Heart right ventricle (tissue), 16 donors: ENCODE data around the gene FBXO33. TPM values are rescaled to one million over a fixed set of nuclear protein-coding genes. Genes with fewer than 3 reads are reported as not detected.

Experiments
- ATAC-seq, 8 donors: fragments of 200-7000 bp; cut with Tn5 transposase; one replicate each; pipeline ENCODE4 v1.9.1; 2020; ENCODE audit warnings: mild to moderate bottlenecking in 8 of 8, moderate library complexity in 8 of 8, moderate number of reproducible peaks in 1 of 8
- DNase-seq, 2 donors: peaks; one replicate each; pipeline ENCODE4 v3.0.0-alpha.2; 2020
- H3K27ac ChIP-seq, 10 donors: fragments of 200-600 bp; sonication (generic) in 2 of 10; one replicate each; pipeline versions ENCODE4 v1.5.0 to v1.8.0; 2020 to 2022; ENCODE audit warnings: mild to moderate bottlenecking in 3 of 10
- H3K27me3 ChIP-seq, 7 donors: fragments of 200-600 bp; one replicate each; pipeline ENCODE4 v1.8.0; 2021 to 2022; ENCODE audit warnings: mild to moderate bottlenecking in 2 of 7
- H3K36me3 ChIP-seq, 9 donors: fragments of 200-600 bp; sonication (generic) in 1 of 9; one replicate each; pipeline versions ENCODE4 v1.5.0 to v1.8.0; 2020 to 2022; ENCODE audit warnings: mild to moderate bottlenecking in 2 of 9
- H3K4me1 ChIP-seq, 9 donors: fragments of 200-600 bp; sonication (generic) in 1 of 9; one replicate each; pipeline versions ENCODE4 v1.5.0 to v1.8.0; 2020 to 2022; ENCODE audit warnings: mild to moderate bottlenecking in 4 of 9
- H3K4me3 ChIP-seq, 10 donors: fragments of 200-600 bp; sonication (generic) in 2 of 10; one replicate each; pipeline versions ENCODE4 v1.5.0 to v1.8.0; 2020 to 2022; ENCODE audit warnings: mild to moderate bottlenecking in 7 of 10, moderate library complexity in 2 of 10
- H3K9me3 ChIP-seq, 11 donors: fragments of 200-600 bp in 10 of 11; sonication (generic) in 2 of 11; one replicate each; pipeline versions ENCODE4 v1.5.0 to v1.8.0; 2013 to 2022; ENCODE audit warnings: mild to moderate bottlenecking in 2 of 11, control low read depth in 1 of 11, moderate library complexity in 1 of 11
- WGBS, 2 donors: extraction: QIAGEN DNeasy Blood & Tissue Kit; methylation state at CpG; one replicate each; pipeline ENCODE4 v1.1.7; 2013; ENCODE audit warnings: inconsistent platforms in 1 of 2; 5-methylcytosine and 5-hydroxymethylcytosine counted together
- intact Hi-C, 10 donors: fragments of 100-400 bp; cut with DNase I; formaldehyde crosslinking; loops; one replicate each; pipeline versions ENCODE4 v1.11.1 to v1.14.2; 2022
- polyA plus RNA-seq, 2 donors: library from polyadenylated mRNA; stranded (reverse); fragments of 200-250 nt; gene quantifications; one replicate each; pipeline ENCODE4 v1.2.3, GENCODE V29; 2013
- total RNA-seq, 10 donors: library from RNA; stranded (reverse); fragmentation: NEBNext Ultra II Directional in 3 of 10; extraction: Animal tissue kit (Norgen Biotek cat#: 25700) in 3 of 10; gene quantifications; one replicate each; pipeline versions ENCODE4 v1.2.1 to v1.2.4, GENCODE V29; 2021 to 2023
- TF ChIP-seq, protein P1 (sequence below), 9 donors: fragments of 200-600 bp; sonication (generic) in 2 of 9; IDR thresholded peaks; one replicate each; pipeline versions ENCODE4 v1.5.0 to v1.8.0; 2021 to 2022; ENCODE audit warnings: antibody characterized with exemption in 9 of 9, mild to moderate bottlenecking in 5 of 9, moderate library complexity in 1 of 9
- donor health status: Arrhythmogenic right ventricular cardiomyopathy.
- donor health status: ischemic (EF 13 %, LVEDD 7.1; RV severe dilation, severe dysfunction).
- donor health status: healthy with polysubstance abuse.
- donor health status: DM: no; HTN: yes; CAD: no.
- donor health status: DM: no; HTN: no; CAD: no.
- donor health status: ischemic (EF 25% LVEDD 6.9; RV normal size, moderate dysfunction).
- donor health status: ischemic (EF 25% LVEDD 5.7; RV mildly dilated, moderate dysfunction).
- donor health status: healthy.
- donor health status: DM: yes; HTN: yes; CAD: no.
- donor health status: Ischemic cardiomyopathy.
- donor health status: ischemic (EF 35%, LVEDD 5.7; RV mildly dilated, moderate dysfunction).
- donor health status: nonischemic (EF 11% LVEDD 7.7; RV severe dilation, severe dysfunction).
- donor health status: DM: yes; HTN: yes; CAD: no.
- donor health status: PGD.
- donor health status: ischemic (EF 29% LVEDD 5.4; RV normal size, mild dysfunction).
- donor health status: nonischemic (EF 23%, LVEDD 6.1; RV moderate dilation, normal function).

The FBXO33 gene
- total and polyA plus RNA-seq, 12 donors: 2.8 to 6.8 (median 4.8) TPM

DNA sequence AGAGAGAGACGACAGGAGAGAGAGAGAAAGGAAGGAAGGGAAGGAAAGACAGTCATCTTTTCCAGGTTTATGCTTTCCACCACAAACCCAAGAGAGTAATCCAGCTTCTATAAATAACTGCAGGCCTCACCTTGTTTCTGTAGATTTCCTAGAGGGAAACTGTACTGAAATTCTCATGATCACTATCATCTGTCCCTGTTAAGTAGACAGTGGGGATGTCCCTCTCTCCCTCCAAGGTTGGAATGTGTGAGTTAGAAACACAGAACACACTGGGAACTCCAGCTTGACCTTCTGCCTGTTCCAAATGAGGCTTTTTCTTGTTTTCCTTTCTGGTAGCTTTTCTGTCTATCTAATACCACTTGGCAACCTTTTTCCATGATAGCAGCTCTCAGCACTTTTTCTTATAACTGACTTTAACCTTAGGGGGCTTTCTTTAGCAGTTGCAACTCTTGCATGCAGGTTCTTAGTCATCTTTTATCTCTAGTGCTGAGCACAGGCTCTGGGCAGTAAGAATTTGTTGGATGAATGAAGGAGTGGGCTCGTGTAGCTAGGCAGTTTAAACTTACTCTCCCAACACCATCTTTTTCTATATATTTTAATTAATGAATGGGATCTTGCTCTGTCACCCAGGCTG lies 22.8 kb upstream of the FBXO33 start:
- H3K27me3 ChIP-seq: no peaks in the 10 kb centered on the region
- intact Hi-C loops: no loop called here
- no peak for ATAC-seq
- no peaks in the 10 kb centered on the region for H3K36me3 ChIP-seq
- H3K9me3 ChIP-seq: no peaks in the 10 kb centered on the region
- TF ChIP-seq, protein P1, sequence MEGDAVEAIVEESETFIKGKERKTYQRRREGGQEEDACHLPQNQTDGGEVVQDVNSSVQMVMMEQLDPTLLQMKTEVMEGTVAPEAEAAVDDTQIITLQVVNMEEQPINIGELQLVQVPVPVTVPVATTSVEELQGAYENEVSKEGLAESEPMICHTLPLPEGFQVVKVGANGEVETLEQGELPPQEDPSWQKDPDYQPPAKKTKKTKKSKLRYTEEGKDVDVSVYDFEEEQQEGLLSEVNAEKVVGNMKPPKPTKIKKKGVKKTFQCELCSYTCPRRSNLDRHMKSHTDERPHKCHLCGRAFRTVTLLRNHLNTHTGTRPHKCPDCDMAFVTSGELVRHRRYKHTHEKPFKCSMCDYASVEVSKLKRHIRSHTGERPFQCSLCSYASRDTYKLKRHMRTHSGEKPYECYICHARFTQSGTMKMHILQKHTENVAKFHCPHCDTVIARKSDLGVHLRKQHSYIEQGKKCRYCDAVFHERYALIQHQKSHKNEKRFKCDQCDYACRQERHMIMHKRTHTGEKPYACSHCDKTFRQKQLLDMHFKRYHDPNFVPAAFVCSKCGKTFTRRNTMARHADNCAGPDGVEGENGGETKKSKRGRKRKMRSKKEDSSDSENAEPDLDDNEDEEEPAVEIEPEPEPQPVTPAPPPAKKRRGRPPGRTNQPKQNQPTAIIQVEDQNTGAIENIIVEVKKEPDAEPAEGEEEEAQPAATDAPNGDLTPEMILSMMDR (IDR thresholded peaks at IDR 0.05): no peak
- no peak for DNase-seq
- 26 to 35% methylated on average over 2 of the region's 2 CpGs for WGBS, 2 donors
- H3K4me1 ChIP-seq: no peaks in the 10 kb centered on the region
- H3K4me3 ChIP-seq: no peak overlapping the region
- H3K27ac ChIP-seq: no peak overlapping the region

DNA sequence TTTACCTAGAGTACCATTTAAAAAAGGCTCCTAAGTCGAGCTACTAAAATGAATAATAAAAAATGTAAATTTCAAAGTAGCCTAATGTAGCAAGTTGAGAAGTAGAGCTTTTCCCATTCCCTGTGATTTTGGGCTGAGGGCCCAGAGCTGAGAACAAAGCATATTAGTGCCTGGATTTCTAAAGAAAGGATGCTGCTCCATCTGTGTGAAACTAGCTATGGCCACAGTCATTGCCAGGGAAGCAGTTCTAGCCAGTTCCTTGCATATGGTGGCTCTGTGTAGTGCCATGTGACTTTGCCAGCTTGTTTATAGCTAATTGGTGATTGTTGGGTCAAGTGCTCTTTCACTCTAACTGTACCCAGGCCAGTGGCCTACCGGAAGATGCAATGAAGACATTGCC lies 20.4 kb upstream of the FBXO33 start:
- 90 to 95% methylated on average over 2 of the region's 2 CpGs for WGBS, 2 donors
- Histone ChIP-seq H3K27me3 (no peaks in the 10 kb centered on the region), H3K4me3 (no peak overlapping the region), H3K27ac (no peak overlapping the region), H3K9me3 (no peaks in the 10 kb centered on the region), H3K4me1 (peaks cover 0 to 2% (median 0%) of the 10 kb centered on the region in 9 donors), H3K36me3 (no peaks in the 10 kb centered on the region)
- intact Hi-C loops: no loop called here
- DNase-seq (no peak), ATAC-seq (no peak)
- TF ChIP-seq, protein P1 (IDR thresholded peaks at IDR 0.05): no peak

DNA sequence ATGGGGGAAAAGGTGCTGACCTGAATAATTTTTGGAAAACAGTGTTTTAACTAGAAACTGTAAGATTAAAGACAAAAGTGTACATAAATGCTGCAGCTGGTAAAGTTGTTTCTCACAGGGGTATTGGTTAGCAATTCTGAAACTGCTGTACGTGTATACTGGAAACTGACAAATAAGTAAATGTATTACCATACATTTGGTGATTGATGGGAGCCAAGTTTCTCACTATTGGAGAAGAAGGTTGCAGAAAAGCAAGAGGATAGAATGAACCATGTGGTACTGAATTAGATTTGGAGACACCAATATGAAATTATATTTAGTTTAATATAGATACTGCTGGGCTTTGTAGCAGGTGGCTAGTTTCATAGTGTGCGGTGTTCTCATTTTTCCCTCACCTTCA lies 19.6 kb upstream of the FBXO33 start:
- Histone ChIP-seq H3K4me3 (no peak overlapping the region), H3K27ac (no peak overlapping the region), H3K9me3 (no peaks in the 10 kb centered on the region), H3K4me1 (peaks cover 0 to 8% (median 0%) of the 10 kb centered on the region in 9 donors), H3K36me3 (no peaks in the 10 kb centered on the region), H3K27me3 (no peaks in the 10 kb centered on the region)
- 95 to 96% methylated on average over 2 of the region's 2 CpGs for WGBS, 2 donors
- intact Hi-C loops: no loop called here
- ATAC-seq: no peak
- no peak for DNase-seq
- TF ChIP-seq, protein P1 (IDR thresholded peaks at IDR 0.05): no peak

DNA sequence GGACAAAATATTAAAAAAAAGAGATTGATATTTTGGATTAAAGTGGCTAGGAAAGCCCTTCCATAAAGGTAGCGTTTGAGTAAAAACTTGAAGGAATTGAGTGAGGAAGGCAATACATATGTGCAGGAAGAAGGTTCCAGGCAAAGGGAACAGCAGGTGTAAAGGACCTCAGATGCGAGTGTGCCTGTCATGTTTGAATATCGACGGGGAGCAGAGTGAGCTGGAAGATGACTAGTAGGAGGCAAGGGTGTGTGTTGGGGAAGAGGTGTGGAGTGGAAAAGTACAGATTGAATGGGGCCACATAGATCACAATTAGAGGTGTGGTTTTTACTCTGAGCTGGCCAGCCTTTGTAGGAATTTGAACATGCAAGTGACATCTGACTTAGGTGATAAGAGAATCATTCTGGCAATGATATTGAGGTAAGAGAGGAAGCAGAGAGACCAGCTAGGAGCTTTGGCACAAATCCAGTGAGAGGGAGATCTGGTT lies 15.0 kb upstream of the FBXO33 start:
- H3K9me3 ChIP-seq: no peaks in the 10 kb centered on the region
- peaks cover 0 to 8% (median 0%) of the 10 kb centered on the region in 9 donors for H3K4me1 ChIP-seq
- 52 to 56% methylated on average over 4 of the region's 4 CpGs for WGBS, 2 donors
- TF ChIP-seq, protein P1 (IDR thresholded peaks at IDR 0.05): no peak
- H3K4me3 ChIP-seq: no peak overlapping the region
- DNase-seq: no peak
- H3K36me3 ChIP-seq: no peaks in the 10 kb centered on the region
- no peak for ATAC-seq
- intact Hi-C loops: no loop called here
- no peak overlapping the region for H3K27ac ChIP-seq
- H3K27me3 ChIP-seq: no peaks in the 10 kb centered on the region
